AG20443 (cell line): ENCODE results near the gene GAPDHS.

ENCODE experiments used
- DNase-seq: peaks from one replicate; pipeline ENCODE4 v3.0.0; 2012; ENCODE audit warnings: low spot score, mixed read lengths

GAPDHS gene

GRCh38 chr19:35533201-35533821 lies at the start of gene GAPDHS:
Gene GAPDHS, plus strand, starts transcription at chr19:35533456. Its CDS starts 72 bp downstream, at chr19:35533528.
- DNase-seq: peak; percentile 40

- no peak for DNase-seq
These were observed 48.8 kb upstream of the GAPDHS start for GRCh38 chr19:35484252-35485036.

GRCh38 chr19:35486268-35486708 lies 47.0 kb upstream of the GAPDHS start:
- no peak for DNase-seq

GRCh38 chr19:35487656-35488182 lies 45.5 kb upstream of the GAPDHS start:
- no peak for DNase-seq

GRCh38 chr19:35488677-35489076 lies 44.6 kb upstream of the GAPDHS start:
- DNase-seq: no peak

- DNase-seq: no peak
These were observed 42.9 kb upstream of the GAPDHS start, which contains the start of gene KRTDAP for GRCh38 chr19:35490364-35490763. Gene KRTDAP, minus strand, starts transcription at chr19:35490464. Its CDS starts 22 bp downstream, at chr19:35490442.

- DNase-seq: no peak
These were observed 41.4 kb upstream of the GAPDHS start for GRCh38 chr19:35491836-35492360.

- no peak for DNase-seq
These were observed 39.3 kb upstream of the GAPDHS start for GRCh38 chr19:35493971-35494370.

GRCh38 chr19:35495107-35496064 lies 37.9 kb upstream of the GAPDHS start:
- peak; percentile 95 for DNase-seq

- DNase-seq: no peak
These were observed 35.9 kb upstream of the GAPDHS start for GRCh38 chr19:35497406-35497805.

GRCh38 chr19:35498220-35498619 lies 35.0 kb upstream of the GAPDHS start:
- DNase-seq: no peak

GRCh38 chr19:35498984-35499527 lies 34.2 kb upstream of the GAPDHS start:
- no peak for DNase-seq

- DNase-seq: no peak
These were observed 32.6 kb upstream of the GAPDHS start for GRCh38 chr19:35500611-35501010.

GRCh38 chr19:35501684-35502083 lies 31.6 kb upstream of the GAPDHS start:
- DNase-seq: no peak

GRCh38 chr19:35502751-35503150 lies 30.5 kb upstream of the GAPDHS start:
- no peak for DNase-seq

- no peak for DNase-seq
These were observed 27.2 kb upstream of the GAPDHS start for GRCh38 chr19:35506011-35506410.

GRCh38 chr19:35507561-35507960 lies 25.7 kb upstream of the GAPDHS start:
- DNase-seq: no peak

- no peak for DNase-seq
These were observed 25.1 kb upstream of the GAPDHS start for GRCh38 chr19:35508129-35508528.

- no peak for DNase-seq
These were observed 24.1 kb upstream of the GAPDHS start for GRCh38 chr19:35509018-35509652.

- peak; percentile 85 for DNase-seq
These were observed 23.2 kb upstream of the GAPDHS start for GRCh38 chr19:35509861-35510625.
